ENCODE results near the gene SGMS1.
"Not testable (repeated sequence)": the region's sequence is repeated elsewhere in the genome, so short reads cannot be mapped to it uniquely, and the experiment has no call there.

The SGMS1 gene

DNA sequence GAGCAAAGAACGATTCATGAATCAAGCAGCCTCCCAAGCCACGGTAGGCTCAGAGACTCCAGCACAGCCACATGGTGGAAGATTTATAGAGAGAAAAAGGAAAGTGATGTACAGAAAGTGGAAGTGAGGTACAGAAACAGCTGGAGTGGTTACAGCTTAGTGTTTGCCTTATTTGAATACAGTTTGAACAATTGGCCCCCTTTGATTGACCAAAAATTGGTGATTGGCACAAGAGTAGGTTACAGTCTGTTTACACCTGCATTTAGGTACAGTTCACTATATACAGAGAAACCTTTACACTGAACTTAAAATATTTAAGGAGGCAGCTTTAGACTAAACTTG, 236.1 kb downstream of the SGMS1 start:
- FAIRE-seq (no peak), DNase-seq (ENCODE audit: insufficient read length, low spot score) (no peak)

- DNase-seq (ENCODE audit: insufficient read length, low spot score) (no peak), FAIRE-seq (no peak)
Measured at GRCh38 chr10:50387007-50387731, 236.6 kb downstream of the SGMS1 start.

DNA sequence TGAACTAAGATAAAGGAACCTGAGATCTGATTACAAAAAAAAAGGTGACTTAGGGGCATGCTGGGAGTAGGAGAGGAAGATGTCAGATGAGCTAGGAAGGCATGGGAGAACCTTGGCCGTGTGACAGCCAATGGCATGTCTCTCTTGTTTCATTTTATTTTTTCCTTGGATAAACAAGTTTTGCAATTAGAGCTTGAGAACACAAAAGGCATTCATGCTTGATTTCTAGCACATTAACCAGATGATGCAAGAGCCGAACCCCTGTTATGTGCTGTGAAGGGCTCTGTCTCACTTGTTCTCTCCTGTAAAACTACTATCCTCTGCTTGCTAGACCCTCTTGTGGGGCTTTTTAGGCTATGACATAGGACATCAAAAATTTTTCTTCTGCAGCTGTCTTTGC, 238.1 kb downstream of the SGMS1 start:
- DNase-seq (ENCODE audit: insufficient read length, low spot score) = no peak
- FAIRE-seq = no peak

GRCh38 chr10:50384898-50385297, 238.9 kb downstream of the SGMS1 start:
- FAIRE-seq (no peak), DNase-seq (ENCODE audit: insufficient read length, low spot score) (no peak)

DNA sequence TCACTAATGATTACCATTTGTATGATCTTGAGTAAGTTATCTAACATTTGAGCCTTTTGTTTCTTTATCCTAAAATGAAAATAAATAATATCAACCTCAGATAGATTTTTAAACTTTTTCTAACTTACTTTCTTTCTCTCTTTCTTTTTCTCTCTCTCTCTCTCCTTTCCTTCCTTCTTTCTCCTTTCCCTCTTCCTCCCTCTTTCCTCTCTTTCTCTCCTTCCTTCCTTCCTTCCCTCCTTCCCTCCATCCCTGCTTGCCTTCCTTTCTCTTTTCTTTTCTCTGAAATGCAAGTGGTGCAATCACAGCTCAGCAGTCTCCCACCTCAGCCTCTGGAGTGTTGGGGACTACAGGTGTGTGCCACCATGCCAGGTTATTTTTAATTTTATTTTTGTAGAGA, 239.5 kb downstream of the SGMS1 start:
- DNase-seq (ENCODE audit: insufficient read length, low spot score) (no peak), FAIRE-seq (no peak)

DNA sequence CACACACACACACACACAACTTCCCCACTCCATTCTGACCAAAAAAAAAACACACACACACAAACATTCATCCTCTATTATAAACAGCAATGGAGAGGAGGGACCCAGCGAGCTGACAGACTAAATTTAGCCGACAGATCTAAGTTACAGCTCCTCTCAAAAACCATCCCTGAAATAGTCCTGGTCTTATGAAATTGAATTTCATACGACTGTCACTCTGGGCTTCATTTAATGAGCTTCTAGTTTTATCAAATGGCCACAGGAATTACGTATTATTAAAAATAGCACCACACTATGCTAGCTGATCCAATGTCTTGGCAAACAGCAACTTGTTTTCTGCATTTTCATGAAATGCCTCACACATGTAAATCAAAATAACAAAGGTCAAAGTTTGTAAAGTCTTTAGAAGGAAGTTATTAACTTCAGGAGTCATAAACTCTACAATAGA, 241.2 kb downstream of the SGMS1 start:
- DNase-seq (ENCODE audit: insufficient read length, low spot score) (no peak), FAIRE-seq (no peak)

- no peak for DNase-seq (ENCODE audit: insufficient read length, low spot score)
- no peak for FAIRE-seq
Measured at GRCh38 chr10:50381642-50382041, 242.1 kb downstream of the SGMS1 start.

GRCh38 chr10:50379616-50380015, 244.1 kb downstream of the SGMS1 start:
- FAIRE-seq (no peak), DNase-seq (ENCODE audit: insufficient read length, low spot score) (no peak)

- FAIRE-seq (no peak), DNase-seq (ENCODE audit: insufficient read length, low spot score) (no peak)
Measured at GRCh38 chr10:50375745-50376144, 248.0 kb downstream of the SGMS1 start.

GRCh38 chr10:50375051-50375452, 248.7 kb downstream of the SGMS1 start:
- FAIRE-seq = no peak
- DNase-seq (ENCODE audit: insufficient read length, low spot score) = no peak

GRCh38 chr10:50373821-50374501, 249.8 kb downstream of the SGMS1 start:
- no peak for DNase-seq (ENCODE audit: insufficient read length, low spot score)
- no peak for FAIRE-seq

GRCh38 chr10:50369931-50370330, 253.8 kb downstream of the SGMS1 start:
- DNase-seq (ENCODE audit: insufficient read length, low spot score) (no peak), FAIRE-seq (no peak)

GRCh38 chr10:50367732-50368131, 256.0 kb downstream of the SGMS1 start:
- FAIRE-seq = no peak
- DNase-seq (ENCODE audit: insufficient read length, low spot score) = peak; percentile 58

DNA sequence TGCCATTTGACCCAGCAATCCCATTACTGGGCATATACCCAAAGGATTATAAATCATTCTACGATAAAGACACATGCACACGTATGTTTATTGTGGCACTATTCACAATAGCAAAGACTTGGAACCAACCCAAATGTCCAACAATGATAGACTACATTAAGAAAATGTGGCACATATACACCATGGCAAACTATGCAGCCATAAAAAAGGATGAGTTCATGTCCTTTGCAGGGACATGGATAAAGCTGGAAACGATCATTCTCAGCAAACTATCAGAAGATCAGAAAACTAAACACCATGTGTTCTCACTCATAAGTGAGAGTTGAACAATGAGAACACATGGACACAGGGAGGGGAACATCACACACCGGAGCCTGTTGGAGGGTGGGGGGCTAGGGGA, 257.3 kb downstream of the SGMS1 start:
- not testable (repeated sequence) for FAIRE-seq; DNase-seq (ENCODE audit: insufficient read length, low spot score)

GRCh38 chr10:50364730-50365129, 259.0 kb downstream of the SGMS1 start:
- not testable (repeated sequence) for FAIRE-seq; DNase-seq (ENCODE audit: insufficient read length, low spot score)

- DNase-seq (ENCODE audit: insufficient read length, low spot score) (no peak), FAIRE-seq (no peak)
Measured at GRCh38 chr10:50362547-50363125, 261.1 kb downstream of the SGMS1 start.

GRCh38 chr10:50361946-50362345, 261.8 kb downstream of the SGMS1 start:
- DNase-seq (ENCODE audit: insufficient read length, low spot score) (no peak), FAIRE-seq (no peak)

GRCh38 chr10:50360077-50360850, 263.5 kb downstream of the SGMS1 start:
- no peak for DNase-seq (ENCODE audit: insufficient read length, low spot score)
- no peak for FAIRE-seq

- DNase-seq (ENCODE audit: insufficient read length, low spot score) (no peak), FAIRE-seq (no peak)
Measured at GRCh38 chr10:50358925-50359687, 264.6 kb downstream of the SGMS1 start.

DNA sequence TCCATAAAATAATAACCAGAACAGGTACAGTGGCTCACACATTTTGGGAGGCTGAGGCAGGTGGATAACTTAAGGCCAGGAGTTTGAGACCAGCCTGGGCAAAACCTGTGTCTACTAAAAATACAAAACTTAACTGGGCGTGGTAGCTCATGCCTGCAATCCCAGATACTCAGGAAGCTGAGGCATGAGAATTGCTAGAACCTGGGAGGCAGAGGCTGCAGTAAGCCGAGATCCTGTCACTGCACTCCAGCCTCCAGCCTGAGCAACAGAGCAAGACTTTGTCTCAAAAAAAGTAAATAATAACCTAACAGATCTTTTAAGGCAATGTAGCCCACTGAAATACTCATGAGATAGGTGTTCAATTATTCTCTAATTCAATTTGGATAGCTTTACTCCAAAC, 265.3 kb downstream of the SGMS1 start:
- no peak for FAIRE-seq
- DNase-seq (ENCODE audit: insufficient read length, low spot score) = no peak

DNA sequence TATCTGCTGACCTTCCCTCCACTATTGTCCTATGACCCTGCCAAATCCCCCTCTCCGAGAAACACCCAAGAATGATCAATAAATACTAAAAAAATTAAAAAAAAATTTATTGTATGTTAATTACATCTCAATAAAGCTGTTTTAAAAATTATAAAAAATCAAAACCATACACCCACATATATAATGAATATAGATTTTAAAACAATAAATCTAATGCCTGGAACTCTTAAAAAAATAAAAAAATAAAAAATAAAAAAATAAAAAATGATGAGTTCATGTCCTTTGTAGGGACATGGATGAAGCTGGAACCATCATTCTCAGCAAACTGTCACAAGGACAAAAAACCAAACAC, 267.3 kb downstream of the SGMS1 start:
- not testable (repeated sequence) for DNase-seq (ENCODE audit: insufficient read length, low spot score); FAIRE-seq

Measured in HTR-8/SVneo (cell line).